IMR-90 (cell line): ENCODE data around the gene LAP3.
A peak's percentile ranks its signal among the peaks of the same experiment; 100 is the strongest.

Source experiments
- CHD1 ChIP-seq: IDR thresholded peaks from 2 replicates; pipeline ENCODE4 v1.6.1; 2012; ENCODE audit warnings: low read depth, low read length, improper control_type of control experiment
- CTCF ChIP-seq: conservative IDR thresholded peaks from 2 replicates; pipeline ENCODE4 v1.5.1; 2012; ENCODE audit warnings: mild to moderate bottlenecking, low read depth, low read length, improper control_type of control experiment
- ELK1 ChIP-seq: fragments of 150-350 bp; IDR thresholded peaks from 2 replicates; pipeline ENCODE4 v1.6.1; 2016; ENCODE audit warnings: low read depth, mild to moderate bottlenecking, low read length, moderate library complexity, borderline replicate concordance
- POLR2A ChIP-seq: IDR thresholded peaks from 2 replicates; pipeline ENCODE4 v1.6.1; 2012; ENCODE audit warnings: mild to moderate bottlenecking, low read depth, low read length
- RAD21 ChIP-seq: IDR thresholded peaks from 2 replicates; pipeline ENCODE4 v1.6.1; 2012; ENCODE audit warnings: low read length, improper control_type of control experiment
- RFX5 ChIP-seq: IDR thresholded peaks from 2 replicates; pipeline ENCODE4 v1.8.0; 2012; ENCODE audit warnings: low read depth, mild to moderate bottlenecking, low read length, moderate library complexity
- SMC3 ChIP-seq: fragments of 150-350 bp; IDR thresholded peaks from 2 replicates; pipeline ENCODE4 v1.6.1; 2016; ENCODE audit warnings: low read depth, mild to moderate bottlenecking, antibody characterized with exemption, low read length, moderate library complexity
- USF2 ChIP-seq: fragments of 150-350 bp; IDR thresholded peaks from 2 replicates; pipeline ENCODE4 v1.6.1; 2017; ENCODE audit warnings: mild to moderate bottlenecking, antibody characterized with exemption, low read length, low read depth

- TF ChIP-seq CTCF (0 out of 2 replicates have a peak, but pooled peaks have one; percentile 5), SMC3 (no peak), ELK1 (no peak), CHD1 (no peak), USF2 (peak; percentile 100), RAD21 (no peak), RFX5 (no peak), POLR2A (peak; percentile 88)
Observed at GRCh38 chr4:17614416-17615299, 37.7 kb downstream of the LAP3 start, which contains the start of gene MED28.
